HepG2 (cell line): ENCODE measurements around the gene ANKRD44. TPM values are rescaled to one million over a fixed set of nuclear protein-coding genes. Genes with fewer than 3 reads are reported as not detected.

ENCODE experiments used
- ATAC-seq: fragments of 200-7000 bp; cut with Tn5 transposase; 3 replicates; pipeline ENCODE4 v1.9.1; 2020; ENCODE audit warnings: mild to moderate bottlenecking, moderate library complexity
- BruUV-seq: library from RNA; stranded (reverse); fragments of 400-500 nt; replicated peaks from 2 replicates; lab custom pipeline; 2021; lab: Mats Ljungman, UMichigan
- CTCF ChIA-PET: fragments of 300-600 bp; formaldehyde crosslinking; extraction: SDS; loops from one replicate; lab custom pipeline; 2021; ENCODE audit warnings: low total read pairs, inconsistent platforms, low intra/inter-chr PET ratio; lab: Yijun Ruan, JAX
- POLR2A ChIA-PET: fragments of 350-600 bp; sonication (Branson Sonifier 250); formaldehyde crosslinking; loops from one replicate; lab custom pipeline; 2020; ENCODE audit warnings: antibody characterized with exemption, inconsistent platforms; lab: Yijun Ruan, JAX
- DNase-seq: peaks from one replicate; pipeline ENCODE4 v3.0.0-alpha.2; 2015; ENCODE audit warnings: low spot score
- FAIRE-seq: peaks from 3 replicates; lab custom pipeline; 2011; peaks lifted over from hg19 to GRCh38; lab: Jason Lieb, UNC
- H2AFZ ChIP-seq: one replicate; pipeline ENCODE4 v1.6.1; 2011; ENCODE audit warnings: low read length, inconsistent platforms
- H3K27ac ChIP-seq: fragments of 300-600 bp; 3 replicates; pipeline ENCODE4 v1.8.0; 2011; ENCODE audit warnings: mixed run types, mild to moderate bottlenecking, mixed read lengths, low read length, inconsistent platforms; ENCODE audit not compliant: insufficient read depth; ENCODE audit errors: extremely low read length
- H3K27me3 ChIP-seq, 2 experiments: fragments of 200-600 bp in 1 of 2; 2 replicates in 1 of 2; 3 replicates in 1 of 2; pipeline versions ENCODE4 v1.6.0 to v1.8.0; 2011; ENCODE audit warnings: low read length in 2 of 2, mild to moderate bottlenecking in 2 of 2, moderate library complexity in 2 of 2, inconsistent platforms in 1 of 2; ENCODE audit not compliant: insufficient read depth in 2 of 2, control insufficient read depth in 1 of 2
- H3K36me3 ChIP-seq, 2 experiments: fragments of 200-600 bp in 1 of 2; replicated peaks in 1 of 2; 2 replicates in 1 of 2; 3 replicates in 1 of 2; pipeline versions ENCODE4 v1.5.1 to v1.8.0; 2011; ENCODE audit warnings: low read length in 2 of 2, inconsistent platforms in 1 of 2; ENCODE audit not compliant: insufficient read depth in 2 of 2, control insufficient read depth in 1 of 2
- H3K4me1 ChIP-seq: 2 replicates; pipeline ENCODE4 v1.5.1; 2012; ENCODE audit warnings: low read length, inconsistent platforms; ENCODE audit not compliant: insufficient read depth
- H3K4me2 ChIP-seq: 2 replicates; pipeline ENCODE4 v1.6.0; 2011; ENCODE audit warnings: low read depth, low read length, inconsistent platforms
- H3K4me3 ChIP-seq, 3 experiments: fragments of 200-600 bp in 1 of 3; sonication (generic), shearing (Covaris generic) in 1 of 3; replicated peaks in 1 of 3; 2 replicates each; pipeline ENCODE4 v1.5.1; 2011 to 2016; ENCODE audit warnings: low read length in 3 of 3, inconsistent platforms in 2 of 3, low read depth in 2 of 3, mild to moderate bottlenecking in 2 of 3, control low read depth in 1 of 3, mixed read lengths in 1 of 3; ENCODE audit not compliant: insufficient read depth in 1 of 3
- H3K79me2 ChIP-seq: one replicate; pipeline ENCODE4 v1.6.1; 2011; ENCODE audit warnings: low read length, inconsistent platforms; ENCODE audit not compliant: insufficient read depth
- H3K9ac ChIP-seq: 2 replicates; pipeline ENCODE4 v1.6.0; 2011; ENCODE audit warnings: mild to moderate bottlenecking, low read depth, low read length, inconsistent platforms; ENCODE audit not compliant: insufficient read depth
- H3K9me3 ChIP-seq: 2 replicates; pipeline ENCODE4 v1.5.1; 2012; ENCODE audit warnings: mild to moderate bottlenecking, low read length
- H4K20me1 ChIP-seq: 2 replicates; pipeline ENCODE4 v1.6.0; 2011; ENCODE audit warnings: inconsistent platforms, mild to moderate bottlenecking, low read length, moderate library complexity; ENCODE audit not compliant: insufficient read depth
- DMAP1 ChIP-seq: IDR thresholded peaks from 2 replicates; pipeline ENCODE4 v1.6.1; 2016
- ZBTB1 ChIP-seq: sonication (generic); formaldehyde crosslinking; IDR thresholded peaks from 2 replicates; pipeline ENCODE4 v1.4.0; 2020; ENCODE audit warnings: missing genetic modification reagents, borderline replicate concordance
- ZBTB4 ChIP-seq: sonication (generic); formaldehyde crosslinking; IDR thresholded peaks from 2 replicates; pipeline ENCODE4 v1.4.0; 2020; ENCODE audit warnings: missing genetic modification reagents, mild to moderate bottlenecking, borderline replicate concordance
- ZKSCAN8 ChIP-seq: IDR thresholded peaks from 2 replicates; pipeline ENCODE4 v1.6.1; 2016; ENCODE audit warnings: borderline replicate concordance, missing genetic modification reagents, missing compliant biosample characterization
- ZNF432 ChIP-seq: sonication (generic); formaldehyde crosslinking; IDR thresholded peaks from 2 replicates; pipeline ENCODE4 v1.5.0; 2020; ENCODE audit warnings: missing genetic modification reagents, mild to moderate bottlenecking, borderline replicate concordance
- ZNF670 ChIP-seq: sonication (generic); formaldehyde crosslinking; IDR thresholded peaks from 2 replicates; pipeline ENCODE4 v1.8.0; 2022; ENCODE audit warnings: mild to moderate bottlenecking, missing genetic modification reagents, borderline replicate concordance
- ZNF7 ChIP-seq: IDR thresholded peaks from 2 replicates; pipeline ENCODE4 v1.6.1; 2016; ENCODE audit warnings: missing biosample characterization, missing genetic modification reagents
- WGBS: methylation state at CpG from one replicate; pipeline ENCODE4 v1.1.6; 2017; ENCODE audit warnings: low lambda C conversion rate; 5-methylcytosine and 5-hydroxymethylcytosine counted together
- in situ Hi-C: cut with HindIII; loops from 2 replicates; pipeline ENCODE4 v1.10.0; 2017; ENCODE audit warnings: low pct_unique_long_range_greater_than_20kb; ENCODE audit not compliant: extremely low pct_ligation_motif_present
- intact Hi-C: fragments of 100-400 bp; cut with micrococcal nuclease; formaldehyde crosslinking; loops from one replicate; pipeline ENCODE4 v1.10.0; 2022; ENCODE audit not compliant: unreplicated experiment
- polyA plus RNA-seq, 8 experiments: library from polyadenylated mRNA; depleted of rRNA in 3 of 8; stranded (reverse) in 7 of 8; unstranded in 1 of 8; fragments of >200 nt; fragmentation: Illumina TruSeq in 4 of 8; extraction: Trizol in 4 of 8; gene quantifications; 2 replicates each; pipeline versions ENCODE4 v1.2.1 to v1.2.3, GENCODE V29; 2011 to 2016; ENCODE audit warnings: low read depth in 4 of 8, missing spikeins in 1 of 8, mixed read lengths in 1 of 8; ENCODE audit not compliant: insufficient read depth in 1 of 8
- total RNA-seq, 5 experiments: library from RNA; depleted of rRNA; stranded (reverse); fragments of >200 nt; fragmentation: Illumina TruSeq; extraction: Trizol; gene quantifications; 2 replicates each; pipeline ENCODE4 v1.2.3, GENCODE V29; 2016; ENCODE audit warnings: low read depth in 1 of 5
- TF ChIP-seq, protein P1 (sequence below): sonication (generic); formaldehyde crosslinking; IDR thresholded peaks from 2 replicates; pipeline ENCODE4 v1.5.0; 2020; ENCODE audit warnings: missing genetic modification reagents, mild to moderate bottlenecking, borderline replicate concordance

The ANKRD44 gene
- total and polyA plus RNA-seq, 2 of the 13 experiments (the other 11 are each of a cell fraction or from before 2014, with no cell fraction given), result 0.04 to 0.11 TPM

- DNase-seq (no peak), FAIRE-seq (no peak), ATAC-seq (no peak)
- H3K36me3 ChIP-seq, result no peaks in the 10 kb centered on the region
- intact Hi-C loops, result no loop called here
- H3K4me3 ChIP-seq, result no peak overlapping the region
- H2AFZ ChIP-seq, result no peak overlapping the region
- no peak overlapping the region for H3K27ac ChIP-seq
- H3K79me2 ChIP-seq, result no peaks in the 10 kb centered on the region
- H3K27me3 ChIP-seq, result peaks cover 0 to 9% of the 10 kb centered on the region in 2 experiments; a peak in 3 of 5 replicates
- H3K4me2 ChIP-seq, result no peak overlapping the region
- TF ChIP-seq ZKSCAN8, result no peak
- TF ChIP-seq ZBTB1 (CRISPR knock-in tag), result no peak
- TF ChIP-seq ZNF670, result no peak
- POLR2A ChIA-PET, result no interaction called here
- no peaks in the 10 kb centered on the region for H3K9me3 ChIP-seq
- WGBS, result 22% methylated on average over 4 of the region's 4 CpGs
- no peaks in the 10 kb centered on the region for H3K4me1 ChIP-seq
- H3K9ac ChIP-seq, result no peak overlapping the region
- in situ Hi-C loops, result no loop called here
- no TSS peak for BruUV-seq
- CTCF ChIA-PET, result no interaction called here
- no peaks in the 10 kb centered on the region for H4K20me1 ChIP-seq
Measured at GRCh38 chr2:197234671-197235191, 75.8 kb downstream of the ANKRD44 start.

DNA sequence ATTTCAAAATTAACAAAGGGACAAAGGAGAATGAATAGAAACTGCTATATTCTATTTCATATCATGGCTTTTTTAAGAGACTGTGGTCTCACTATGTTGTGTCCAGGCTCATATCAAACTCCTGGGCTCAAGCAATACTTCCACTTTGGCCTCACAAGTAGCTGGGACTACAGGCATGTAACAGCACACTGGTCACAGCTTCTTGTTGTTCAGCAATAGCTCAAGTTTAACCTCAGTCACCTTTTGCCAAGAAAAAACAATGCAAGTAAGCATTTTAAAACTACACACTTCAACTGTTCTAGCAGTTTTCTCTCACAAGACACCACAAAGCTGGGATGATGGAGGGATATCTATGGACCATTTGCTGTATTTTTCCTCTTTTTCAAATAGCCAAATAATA lies 77.1 kb downstream of the ANKRD44 start:
- FAIRE-seq, result no peak
- Histone ChIP-seq H3K27me3 (peaks cover 0 to 9% of the 10 kb centered on the region in 2 experiments; a peak in 3 of 5 replicates), H3K4me2 (no peak overlapping the region), H3K4me3 (no peak overlapping the region), H3K4me1 (no peaks in the 10 kb centered on the region)
- no peak for ATAC-seq
- intact Hi-C loops, result no loop called here
- in situ Hi-C loops, result no loop called here
- DNase-seq, result no peak
- TF ChIP-seq ZNF432 (CRISPR knock-in tag) (no peak), ZBTB4 (CRISPR knock-in tag) (no peak), ZNF7 (CRISPR knock-in tag) (no peak), DMAP1 (CRISPR knock-in tag) (no peak)
- TF ChIP-seq, protein P1, sequence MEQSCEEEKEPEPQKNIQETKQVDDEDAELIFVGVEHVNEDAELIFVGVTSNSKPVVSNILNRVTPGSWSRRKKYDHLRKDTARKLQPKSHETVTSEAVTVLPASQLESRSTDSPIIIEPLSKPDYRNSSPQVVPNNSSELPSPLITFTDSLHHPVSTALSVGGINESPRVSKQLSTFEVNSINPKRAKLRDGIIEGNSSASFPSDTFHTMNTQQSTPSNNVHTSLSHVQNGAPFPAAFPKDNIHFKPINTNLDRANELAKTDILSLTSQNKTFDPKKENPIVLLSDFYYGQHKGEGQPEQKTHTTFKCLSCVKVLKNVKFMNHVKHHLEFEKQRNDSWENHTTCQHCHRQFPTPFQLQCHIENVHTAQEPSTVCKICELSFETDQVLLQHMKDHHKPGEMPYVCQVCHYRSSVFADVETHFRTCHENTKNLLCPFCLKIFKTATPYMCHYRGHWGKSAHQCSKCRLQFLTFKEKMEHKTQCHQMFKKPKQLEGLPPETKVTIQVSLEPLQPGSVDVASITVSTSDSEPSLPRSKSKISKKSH (CRISPR knock-in tag), result no peak
- TF ChIP-seq, all 625 proteins: peak for 0
- H3K79me2 ChIP-seq, result no peaks in the 10 kb centered on the region
- ChIA-PET POLR2A (no interaction called here), CTCF (no interaction called here)
- no peaks in the 10 kb centered on the region for H4K20me1 ChIP-seq
- H3K27ac ChIP-seq, result no peak overlapping the region
- no peaks in the 10 kb centered on the region for H3K36me3 ChIP-seq
- H2AFZ ChIP-seq, result no peak overlapping the region
- H3K9ac ChIP-seq, result no peak overlapping the region
- BruUV-seq, result no TSS peak
- H3K9me3 ChIP-seq, result no peaks in the 10 kb centered on the region
